ENCODE results near the gene LTBP1. TPM values are rescaled to one million over a fixed set of nuclear protein-coding genes. Genes with fewer than 3 reads are reported as not detected.

LTBP1 gene
- total and polyA plus RNA-seq, 2 experiments from 2014 or later, result 15.7 to 49.8 TPM

DNA sequence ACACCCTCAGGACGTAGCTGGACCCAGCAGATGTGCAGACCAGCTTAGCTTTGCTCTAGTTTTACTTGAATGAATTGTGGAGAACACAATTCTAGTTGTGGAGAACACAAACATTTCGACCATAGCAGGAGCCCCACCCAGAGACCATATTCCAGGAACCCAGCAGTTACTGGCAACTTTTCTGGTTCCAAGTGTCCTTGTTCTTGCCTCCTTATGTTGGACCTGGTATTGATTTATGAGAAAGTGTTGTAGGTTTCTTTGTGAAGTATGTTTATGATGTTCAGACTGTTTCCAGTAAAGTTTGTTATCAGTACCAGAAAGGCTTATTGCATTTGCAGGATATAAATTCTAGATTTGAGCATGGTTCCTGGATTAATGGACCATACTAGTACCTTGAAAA is 51.0 kb downstream of the LTBP1 start:
- no peak for TF ChIP-seq EZH2phosphoT487 (IDR thresholded peaks at IDR 0.05; ENCODE audit: unreplicated experiment)
- TF ChIP-seq ZNF114 (CRISPR knock-in tag; IDR thresholded peaks at IDR 0.05), result no peak
- TF ChIP-seq STAT1 (IDR thresholded peaks at IDR 0.05; ENCODE audit: unreplicated experiment), result no peak
- no peak for TF ChIP-seq CREB1 (CRISPR knock-in tag; IDR thresholded peaks at IDR 0.05; ENCODE audit: low read depth)
- no peak for TF ChIP-seq CTCF (conservative IDR thresholded peaks at IDR 0.05; ENCODE audit: low read depth in 2 of 2)
- no peak for TF ChIP-seq NANOG (IDR thresholded peaks at IDR 0.05; ENCODE audit: borderline replicate concordance)
- TF ChIP-seq POLR2AphosphoS5 (IDR thresholded peaks at IDR 0.05; ENCODE audit: low read depth), result no peak
- TF ChIP-seq EZH2 (IDR thresholded peaks at IDR 0.05; ENCODE audit: low read depth, unreplicated experiment), result no peak
- TF ChIP-seq JUNB (IDR thresholded peaks at IDR 0.05; ENCODE audit: unreplicated experiment), result no peak
- ATAC-seq, result no peak
- H3K27me3 Mint-ChIP-seq (ENCODE audit: insufficient read depth, low read depth, poor library complexity), result peaks cover 5% of the 10 kb centered on the region

GRCh38 chr2:33000986-33001385 is 54.2 kb downstream of the LTBP1 start:
- Mint-ChIP-seq H3K27me3 (ENCODE audit: insufficient read depth, low read depth, poor library complexity) (peaks cover 1% of the 10 kb centered on the region), H3K27ac (no peak overlapping the region), H3K9me3 (no peaks in the 10 kb centered on the region), H3K4me1 (no peaks in the 10 kb centered on the region; the same call in 2 of the 3 replicates), H3K36me3 (ENCODE audit: low read depth) (no peaks in the 10 kb centered on the region), H3K4me3 (no peak overlapping the region)
- Histone ChIP-seq H3K79me2 (replicated peaks; ENCODE audit: insufficient read depth) (no peaks in the 10 kb centered on the region), H3K4me1 (ENCODE audit: insufficient read depth) (no peaks in the 10 kb centered on the region), H3K36me3 (ENCODE audit: insufficient read depth) (no peaks in the 10 kb centered on the region), H2AFZ (no peak overlapping the region), H3K27ac (ENCODE audit: low read depth) (no peak overlapping the region), H3K4me2 (no peak overlapping the region), H4K20me1 (replicated peaks; ENCODE audit: insufficient read depth) (no peaks in the 10 kb centered on the region), H3K4me3 (no peak overlapping the region), H3K9me2 (ENCODE audit: insufficient read depth) (no peaks in the 10 kb centered on the region), H3F3A (replicated peaks; ENCODE audit: low read depth) (no peaks in the 10 kb centered on the region), H3K27me3 (ENCODE audit: insufficient read depth) (no peaks in the 10 kb centered on the region)
- no peak for ATAC-seq
- DNase-seq (ENCODE audit: low spot score), result no peak
- TF ChIP-seq EZH2phosphoT487 (IDR thresholded peaks at IDR 0.05; ENCODE audit: unreplicated experiment) (no peak), CTCF (conservative IDR thresholded peaks at IDR 0.05; ENCODE audit: low read depth in 2 of 2) (no peak), NANOG (IDR thresholded peaks at IDR 0.05; ENCODE audit: borderline replicate concordance) (no peak), ZNF114 (CRISPR knock-in tag; IDR thresholded peaks at IDR 0.05) (no peak), CREB1 (CRISPR knock-in tag; IDR thresholded peaks at IDR 0.05; ENCODE audit: low read depth) (no peak), JUNB (IDR thresholded peaks at IDR 0.05; ENCODE audit: unreplicated experiment) (no peak), ZNF331 (CRISPR knock-in tag; IDR thresholded peaks at IDR 0.05; ENCODE audit: low read depth) (no peak)
- TF ChIP-seq, protein P1, sequence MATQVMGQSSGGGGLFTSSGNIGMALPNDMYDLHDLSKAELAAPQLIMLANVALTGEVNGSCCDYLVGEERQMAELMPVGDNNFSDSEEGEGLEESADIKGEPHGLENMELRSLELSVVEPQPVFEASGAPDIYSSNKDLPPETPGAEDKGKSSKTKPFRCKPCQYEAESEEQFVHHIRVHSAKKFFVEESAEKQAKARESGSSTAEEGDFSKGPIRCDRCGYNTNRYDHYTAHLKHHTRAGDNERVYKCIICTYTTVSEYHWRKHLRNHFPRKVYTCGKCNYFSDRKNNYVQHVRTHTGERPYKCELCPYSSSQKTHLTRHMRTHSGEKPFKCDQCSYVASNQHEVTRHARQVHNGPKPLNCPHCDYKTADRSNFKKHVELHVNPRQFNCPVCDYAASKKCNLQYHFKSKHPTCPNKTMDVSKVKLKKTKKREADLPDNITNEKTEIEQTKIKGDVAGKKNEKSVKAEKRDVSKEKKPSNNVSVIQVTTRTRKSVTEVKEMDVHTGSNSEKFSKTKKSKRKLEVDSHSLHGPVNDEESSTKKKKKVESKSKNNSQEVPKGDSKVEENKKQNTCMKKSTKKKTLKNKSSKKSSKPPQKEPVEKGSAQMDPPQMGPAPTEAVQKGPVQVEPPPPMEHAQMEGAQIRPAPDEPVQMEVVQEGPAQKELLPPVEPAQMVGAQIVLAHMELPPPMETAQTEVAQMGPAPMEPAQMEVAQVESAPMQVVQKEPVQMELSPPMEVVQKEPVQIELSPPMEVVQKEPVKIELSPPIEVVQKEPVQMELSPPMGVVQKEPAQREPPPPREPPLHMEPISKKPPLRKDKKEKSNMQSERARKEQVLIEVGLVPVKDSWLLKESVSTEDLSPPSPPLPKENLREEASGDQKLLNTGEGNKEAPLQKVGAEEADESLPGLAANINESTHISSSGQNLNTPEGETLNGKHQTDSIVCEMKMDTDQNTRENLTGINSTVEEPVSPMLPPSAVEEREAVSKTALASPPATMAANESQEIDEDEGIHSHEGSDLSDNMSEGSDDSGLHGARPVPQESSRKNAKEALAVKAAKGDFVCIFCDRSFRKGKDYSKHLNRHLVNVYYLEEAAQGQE (IDR thresholded peaks at IDR 0.05; ENCODE audit: unreplicated experiment), result no peak
- TF ChIP-seq, protein P2, sequence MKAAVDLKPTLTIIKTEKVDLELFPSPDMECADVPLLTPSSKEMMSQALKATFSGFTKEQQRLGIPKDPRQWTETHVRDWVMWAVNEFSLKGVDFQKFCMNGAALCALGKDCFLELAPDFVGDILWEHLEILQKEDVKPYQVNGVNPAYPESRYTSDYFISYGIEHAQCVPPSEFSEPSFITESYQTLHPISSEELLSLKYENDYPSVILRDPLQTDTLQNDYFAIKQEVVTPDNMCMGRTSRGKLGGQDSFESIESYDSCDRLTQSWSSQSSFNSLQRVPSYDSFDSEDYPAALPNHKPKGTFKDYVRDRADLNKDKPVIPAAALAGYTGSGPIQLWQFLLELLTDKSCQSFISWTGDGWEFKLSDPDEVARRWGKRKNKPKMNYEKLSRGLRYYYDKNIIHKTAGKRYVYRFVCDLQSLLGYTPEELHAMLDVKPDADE (IDR thresholded peaks at IDR 0.05), result no peak

More for the DNA sequence above, 51.0 kb downstream of the LTBP1 start:
- DNase-seq (ENCODE audit: low spot score), result no peak
- no peaks in the 10 kb centered on the region for H3F3A ChIP-seq (replicated peaks; ENCODE audit: low read depth)
- no peaks in the 10 kb centered on the region for H4K20me1 ChIP-seq (replicated peaks; ENCODE audit: insufficient read depth)
- H3K4me2 ChIP-seq, result no peak overlapping the region
- H3K4me3 Mint-ChIP-seq, result no peak overlapping the region
- H3K9me3 Mint-ChIP-seq, result no peaks in the 10 kb centered on the region
- no peaks in the 10 kb centered on the region; the same call in 1 of the 2 replicates for H3K9me2 ChIP-seq (ENCODE audit: insufficient read depth)
- no peak overlapping the region for H3K27ac ChIP-seq (ENCODE audit: low read depth)
- H3K27ac Mint-ChIP-seq, result no peak overlapping the region
- no peaks in the 10 kb centered on the region for H3K4me1 ChIP-seq (ENCODE audit: insufficient read depth)
- no peaks in the 10 kb centered on the region for H3K27me3 ChIP-seq (ENCODE audit: insufficient read depth)
- no peak overlapping the region for H2AFZ ChIP-seq
- H3K36me3 Mint-ChIP-seq (ENCODE audit: low read depth), result no peaks in the 10 kb centered on the region
- no peaks in the 10 kb centered on the region; the same call in 1 of the 2 replicates for H3K79me2 ChIP-seq (replicated peaks; ENCODE audit: insufficient read depth)
- H3K4me3 ChIP-seq, result no peak overlapping the region
- H3K36me3 ChIP-seq (ENCODE audit: insufficient read depth), result no peaks in the 10 kb centered on the region
- H3K4me1 Mint-ChIP-seq, result no peaks in the 10 kb centered on the region; the same call in 2 of the 3 replicates

All from GM23338 (cell line).